Umbilical cord (tissue), 1 donor: Measurements from ENCODE around the gene DVL1. TPM values are rescaled to one million over a fixed set of nuclear protein-coding genes. Genes with fewer than 3 reads are reported as not detected.

Experiments used
- total RNA-seq: library from RNA; depleted of rRNA; stranded (reverse); fragments of >200 nt; gene quantifications from one replicate; pipeline ENCODE4 v1.2.3, GENCODE V29; 2014; ENCODE audit warnings: low replicate concordance; ENCODE audit not compliant: insufficient read depth

The DVL1 gene
- total RNA-seq, 1 donor from 2014 or later: 72.9 TPM

Other genes starting within 250 kb of the DVL1 start
- 7.7 TPM for gene C1orf159, start 233.3 kb downstream of the DVL1 start, total RNA-seq
- gene TTLL10, start 175.5 kb downstream of the DVL1 start, total RNA-seq: not detected
- not detected for gene TNFRSF18, start 142.8 kb downstream of the DVL1 start, total RNA-seq
- gene TNFRSF4, start 135.3 kb downstream of the DVL1 start, total RNA-seq: not detected
- 54.2 TPM for gene SDF4, start 117.4 kb downstream of the DVL1 start, total RNA-seq
- gene B3GALT6, start 117.2 kb downstream of the DVL1 start, total RNA-seq: 15.4 TPM
- gene C1QTNF12, start 102.7 kb downstream of the DVL1 start, total RNA-seq: not detected
- 22.9 TPM for gene UBE2J2, start 75.6 kb downstream of the DVL1 start, total RNA-seq
- 0.72 TPM for gene SCNN1D, start 69.0 kb downstream of the DVL1 start, total RNA-seq
- 49.6 TPM for gene ACAP3, start 41.5 kb downstream of the DVL1 start, total RNA-seq
- 4.6 TPM for gene PUSL1, start 40.8 kb downstream of the DVL1 start, total RNA-seq
- gene INTS11, start 24.8 kb downstream of the DVL1 start, total RNA-seq: 42.4 TPM
- 3.4 TPM for gene CPTP, start 24.6 kb downstream of the DVL1 start, total RNA-seq
- gene TAS1R3, start 18.1 kb downstream of the DVL1 start, total RNA-seq: 0.24 TPM
- gene MXRA8, start 9.1 kb upstream of the DVL1 start, total RNA-seq: 196 TPM
- gene AURKAIP1, start 25.8 kb upstream of the DVL1 start, total RNA-seq: 46.9 TPM
- gene CCNL2, start 49.9 kb upstream of the DVL1 start, total RNA-seq: 106 TPM
- gene MRPL20, start 57.9 kb upstream of the DVL1 start, total RNA-seq: 68.4 TPM
- gene ANKRD65, start 71.9 kb upstream of the DVL1 start, total RNA-seq: 1.7 TPM
- gene VWA1, start 86.3 kb upstream of the DVL1 start, total RNA-seq: 58.7 TPM
- 1.2 TPM for gene ATAD3C, start 100.3 kb upstream of the DVL1 start, total RNA-seq
- gene ATAD3B, start 122.3 kb upstream of the DVL1 start, total RNA-seq: 8.2 TPM
- gene ATAD3A, start 162.7 kb upstream of the DVL1 start, total RNA-seq: 7.9 TPM
- not detected for gene TMEM240, start 191.2 kb upstream of the DVL1 start, total RNA-seq
- 44.3 TPM for gene SSU72, start 225.4 kb upstream of the DVL1 start, total RNA-seq